ENCODE measurements around the gene IQSEC1.

- TF ChIP-seq CTCF (IDR thresholded peaks at IDR 0.05): no peak
- TF ChIP-seq POLR2A (IDR thresholded peaks at IDR 0.05): no peak
These were observed 91.6 kb downstream of the IQSEC1 start for GRCh38 chr3:12981306-12982275.

Data from Peyer's patch (tissue), 4 donors.